GOT3 (cell line): ENCODE results near the gene SLC25A44.
"Not testable (repeated sequence)": the region's sequence is repeated elsewhere in the genome, so short reads cannot be mapped to it uniquely, and the experiment has no call there.

ENCODE experiments used
- DNase-seq: peaks from one replicate; lab custom pipeline; 2025; ENCODE audit warnings: mixed read lengths; lab: John Stamatoyannopoulos, UW

Gene SLC25A44

GRCh38 chr1:156204686-156205085 is 10.8 kb downstream of the SLC25A44 start:
- no peak for DNase-seq

- no peak for DNase-seq
These were observed 17.3 kb downstream of the SLC25A44 start for GRCh38 chr1:156211243-156211642.

- DNase-seq = no peak
These were observed 18.2 kb downstream of the SLC25A44 start for GRCh38 chr1:156212130-156212529.

- DNase-seq = peak; percentile 89
These were observed 19.1 kb downstream of the SLC25A44 start, which contains the start of gene PMF1 for GRCh38 chr1:156212833-156213643. PMF1 (plus strand) TSS chr1:156213007; CDS start chr1:156213016, 9 bp downstream.

GRCh38 chr1:156213644-156213966 is 19.7 kb downstream of the SLC25A44 start:
- DNase-seq = no peak

GRCh38 chr1:156214024-156214748 is 20.3 kb downstream of the SLC25A44 start:
- no peak for DNase-seq

GRCh38 chr1:156216361-156217086 is 22.6 kb downstream of the SLC25A44 start:
- DNase-seq = not testable (repeated sequence)

GRCh38 chr1:156217871-156218270 is 24.0 kb downstream of the SLC25A44 start:
- no peak for DNase-seq

- DNase-seq = no peak
These were observed 26.3 kb downstream of the SLC25A44 start for GRCh38 chr1:156220226-156220625.

- DNase-seq = no peak
These were observed 28.2 kb downstream of the SLC25A44 start for GRCh38 chr1:156221986-156222692.

- DNase-seq = no peak
These were observed 31.7 kb downstream of the SLC25A44 start for GRCh38 chr1:156225677-156226014.

- DNase-seq = no peak
These were observed 32.2 kb downstream of the SLC25A44 start for GRCh38 chr1:156226116-156226538.

- DNase-seq = no peak
These were observed 32.9 kb downstream of the SLC25A44 start for GRCh38 chr1:156226782-156227181.

GRCh38 chr1:156228501-156228900 is 34.6 kb downstream of the SLC25A44 start:
- DNase-seq = no peak

- DNase-seq = no peak
These were observed 36.0 kb downstream of the SLC25A44 start for GRCh38 chr1:156229809-156230472.

- DNase-seq = no peak
These were observed 36.6 kb downstream of the SLC25A44 start for GRCh38 chr1:156230473-156230837.

GRCh38 chr1:156232201-156232894 is 38.4 kb downstream of the SLC25A44 start:
- no peak for DNase-seq

GRCh38 chr1:156233426-156234127 is 39.7 kb downstream of the SLC25A44 start:
- no peak for DNase-seq

- no peak for DNase-seq
These were observed 42.3 kb downstream of the SLC25A44 start for GRCh38 chr1:156236164-156236563.

- no peak for DNase-seq
These were observed 44.3 kb downstream of the SLC25A44 start for GRCh38 chr1:156238248-156238647.
